Activated naive CD4-positive, alpha-beta T cell treated with anti-CD3 and anti-CD28 coated beads, Interleukin-2, amount 10 ng/mL, durations not matched to agents 7 days and 5 days (primary cell): ENCODE results near the gene GRID1.

Experiments
- CTCF ChIA-PET: fragments of 350-600 bp; sonication (Branson Sonifier 250); formaldehyde crosslinking; loops from one replicate; lab custom pipeline; 2021; ENCODE audit warnings: antibody characterized with exemption; lab: Charles Lee
- DNase-seq: peaks from one replicate; pipeline ENCODE4 v3.0.0-alpha.2; 2020
- H3K27ac Mint-ChIP-seq: one replicate; pipeline ENCODE4 v1.8.0; 2021; ENCODE audit warnings: mild to moderate bottlenecking, moderate library complexity, mixed read lengths
- H3K27me3 Mint-ChIP-seq: one replicate; pipeline ENCODE4 v1.8.0; 2021; ENCODE audit warnings: mild to moderate bottlenecking, mixed read lengths
- H3K36me3 Mint-ChIP-seq: one replicate; pipeline ENCODE4 v1.8.0; 2021; ENCODE audit warnings: mixed read lengths
- H3K4me1 Mint-ChIP-seq: one replicate; pipeline ENCODE4 v1.8.0; 2021; ENCODE audit warnings: mixed read lengths
- H3K4me3 Mint-ChIP-seq: one replicate; pipeline ENCODE4 v1.8.0; 2021; ENCODE audit warnings: mild to moderate bottlenecking, moderate library complexity, mixed read lengths
- H3K9me3 Mint-ChIP-seq: one replicate; pipeline ENCODE4 v1.8.0; 2021; ENCODE audit warnings: mixed read lengths

Gene GRID1

GRCh38 chr10:85613391-85613790, 753.2 kb downstream of the GRID1 start:
- peaks cover 39% of the 10 kb centered on the region for H3K4me1 Mint-ChIP-seq
- DNase-seq: no peak
- CTCF ChIA-PET: no interaction called here
- H3K36me3 Mint-ChIP-seq: no peaks in the 10 kb centered on the region
- peaks cover 29% of the 10 kb centered on the region for H3K27me3 Mint-ChIP-seq
- no peak overlapping the region for H3K4me3 Mint-ChIP-seq
- peaks cover 3% of the 10 kb centered on the region for H3K9me3 Mint-ChIP-seq
- H3K27ac Mint-ChIP-seq: no peak overlapping the region

DNA sequence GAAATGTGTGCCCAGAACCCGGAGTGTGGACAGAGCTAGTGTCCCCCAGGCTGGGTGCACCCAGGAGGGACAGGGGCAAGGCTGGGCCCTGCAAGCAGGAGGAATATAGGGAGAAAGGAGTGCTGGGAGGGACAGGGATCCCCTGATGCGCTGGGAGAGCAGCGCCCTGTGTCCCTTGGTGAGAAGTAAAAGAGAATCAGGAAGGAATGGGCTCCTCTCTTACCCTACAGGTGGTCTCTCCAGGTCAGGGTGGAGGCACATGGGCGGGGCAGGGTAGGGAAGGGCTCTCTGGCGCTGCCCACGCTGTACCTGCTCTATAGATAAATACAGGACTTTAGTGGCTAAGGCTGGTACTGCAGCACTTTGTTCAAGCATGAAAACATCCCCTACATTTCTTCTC, 753.8 kb downstream of the GRID1 start:
- CTCF ChIA-PET: no interaction called here
- Mint-ChIP-seq H3K27ac (peak overlapping the region; percentile 82), H3K4me3 (peak overlapping the region; percentile 36), H3K9me3 (peaks cover 3% of the 10 kb centered on the region), H3K4me1 (peaks cover 39% of the 10 kb centered on the region), H3K36me3 (no peaks in the 10 kb centered on the region), H3K27me3 (peaks cover 24% of the 10 kb centered on the region)
- DNase-seq: peak; percentile 44

DNA sequence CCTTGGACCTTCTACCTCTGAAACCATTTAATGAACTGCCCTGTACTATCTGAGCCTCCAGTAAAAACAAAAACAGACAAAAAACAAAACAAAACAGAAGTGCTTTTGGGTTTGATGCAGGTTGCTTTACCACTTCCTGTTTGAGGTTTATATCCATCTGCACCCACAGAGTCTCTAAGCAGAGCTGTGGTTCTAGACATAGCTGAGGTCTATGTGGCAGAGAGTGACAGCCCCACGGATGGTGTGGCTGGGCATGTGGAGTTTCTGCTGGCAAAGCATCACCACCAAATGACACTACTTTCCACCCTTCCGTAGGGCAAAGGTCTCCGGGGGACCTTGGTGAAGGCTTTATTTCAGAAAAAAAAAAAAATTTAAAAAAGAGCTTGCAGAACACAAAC, 754.2 kb downstream of the GRID1 start:
- peaks cover 21% of the 10 kb centered on the region for H3K27me3 Mint-ChIP-seq
- H3K4me3 Mint-ChIP-seq: peak overlapping the region; percentile 36
- H3K36me3 Mint-ChIP-seq: no peaks in the 10 kb centered on the region
- H3K9me3 Mint-ChIP-seq: peaks cover 3% of the 10 kb centered on the region
- peaks cover 39% of the 10 kb centered on the region for H3K4me1 Mint-ChIP-seq
- peak; percentile 70 for DNase-seq
- CTCF ChIA-PET: no interaction called here
- peak overlapping the region; percentile 82 for H3K27ac Mint-ChIP-seq

GRCh38 chr10:85611746-85612377, 754.7 kb downstream of the GRID1 start:
- CTCF ChIA-PET: no interaction called here
- H3K36me3 Mint-ChIP-seq: no peaks in the 10 kb centered on the region
- H3K4me1 Mint-ChIP-seq: peaks cover 39% of the 10 kb centered on the region

GRCh38 chr10:85611093-85611740, 755.4 kb downstream of the GRID1 start:
- no peak for DNase-seq
- Mint-ChIP-seq H3K36me3 (no peaks in the 10 kb centered on the region), H3K4me3 (no peak overlapping the region), H3K27ac (no peak overlapping the region), H3K9me3 (peaks cover 5% of the 10 kb centered on the region), H3K27me3 (peaks cover 17% of the 10 kb centered on the region), H3K4me1 (peaks cover 39% of the 10 kb centered on the region)
- CTCF ChIA-PET: interaction anchor here (1.7 kb wide), 1 partner anchor 17 kb away, joined by 4 read pairs; no protein-coding TSS in a partner anchor

More at GRCh38 chr10:85611746-85612377, 754.7 kb downstream of the GRID1 start:
- Mint-ChIP-seq H3K27me3 (peaks cover 17% of the 10 kb centered on the region), H3K4me3 (no peak overlapping the region), H3K27ac (peak overlapping the region; percentile 82), H3K9me3 (peaks cover 5% of the 10 kb centered on the region)
- no peak for DNase-seq

GRCh38 chr10:85610381-85611092, 756.1 kb downstream of the GRID1 start:
- DNase-seq: no peak
- Mint-ChIP-seq H3K36me3 (no peaks in the 10 kb centered on the region), H3K4me3 (no peak overlapping the region), H3K4me1 (peaks cover 39% of the 10 kb centered on the region), H3K27ac (no peak overlapping the region), H3K9me3 (peaks cover 5% of the 10 kb centered on the region), H3K27me3 (peaks cover 20% of the 10 kb centered on the region)
- CTCF ChIA-PET: interaction anchor here (1.7 kb wide), 1 partner anchor 16 kb away, joined by 4 read pairs; no protein-coding TSS in a partner anchor

GRCh38 chr10:85609509-85609908, 757.1 kb downstream of the GRID1 start:
- CTCF ChIA-PET: no interaction called here
- H3K27me3 Mint-ChIP-seq: peaks cover 26% of the 10 kb centered on the region
- DNase-seq: no peak
- no peaks in the 10 kb centered on the region for H3K36me3 Mint-ChIP-seq
- H3K4me1 Mint-ChIP-seq: peaks cover 34% of the 10 kb centered on the region
- peaks cover 5% of the 10 kb centered on the region for H3K9me3 Mint-ChIP-seq
- no peak overlapping the region for H3K4me3 Mint-ChIP-seq
- no peak overlapping the region for H3K27ac Mint-ChIP-seq

GRCh38 chr10:85608706-85609105, 757.9 kb downstream of the GRID1 start:
- H3K4me3 Mint-ChIP-seq: no peak overlapping the region
- peaks cover 26% of the 10 kb centered on the region for H3K27me3 Mint-ChIP-seq
- H3K36me3 Mint-ChIP-seq: no peaks in the 10 kb centered on the region
- no peak for DNase-seq
- CTCF ChIA-PET: no interaction called here
- H3K9me3 Mint-ChIP-seq: peaks cover 5% of the 10 kb centered on the region
- H3K27ac Mint-ChIP-seq: no peak overlapping the region
- H3K4me1 Mint-ChIP-seq: peaks cover 26% of the 10 kb centered on the region

DNA sequence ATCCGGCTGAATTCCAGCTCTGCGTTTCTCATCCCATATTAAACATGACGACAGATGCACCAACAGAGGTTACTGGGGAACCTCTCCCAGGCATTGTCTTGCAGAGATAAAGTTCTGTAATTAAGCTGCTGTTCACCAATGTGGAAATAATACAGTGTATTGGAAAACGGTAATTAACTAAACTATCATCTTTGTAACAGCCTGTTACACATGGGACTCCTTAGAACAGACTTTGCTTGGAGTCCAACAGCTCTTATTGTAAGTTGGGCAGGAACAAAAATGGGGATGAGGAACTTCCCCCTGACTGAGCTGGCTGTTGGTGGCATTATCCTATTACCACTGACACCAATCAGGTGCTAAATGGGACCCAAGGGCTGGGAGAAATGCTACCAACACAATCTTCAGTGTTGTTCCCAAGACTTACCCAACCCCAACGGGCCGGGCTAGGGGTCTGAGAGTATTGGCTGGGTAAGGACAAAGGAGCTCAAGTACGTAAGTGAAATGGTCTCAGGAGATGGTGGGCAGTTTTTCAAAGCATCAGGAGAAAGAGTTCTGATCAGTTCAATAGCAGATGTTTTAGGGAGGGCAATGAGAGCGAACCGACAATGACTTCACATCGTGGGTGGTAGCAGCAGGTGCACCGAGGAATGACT, 759.4 kb downstream of the GRID1 start:
- CTCF ChIA-PET: interaction anchor here (1.1 kb wide), 1 partner anchor 13 kb away, joined by 4 read pairs; no protein-coding TSS in a partner anchor
- peaks cover 22% of the 10 kb centered on the region for H3K4me1 Mint-ChIP-seq
- H3K27me3 Mint-ChIP-seq: peaks cover 26% of the 10 kb centered on the region
- no peak overlapping the region for H3K4me3 Mint-ChIP-seq
- H3K27ac Mint-ChIP-seq: no peak overlapping the region
- H3K36me3 Mint-ChIP-seq: no peaks in the 10 kb centered on the region
- peaks cover 5% of the 10 kb centered on the region for H3K9me3 Mint-ChIP-seq
- DNase-seq: no peak

GRCh38 chr10:85606401-85606800, 760.2 kb downstream of the GRID1 start:
- CTCF ChIA-PET: interaction anchor here (1.1 kb wide), 1 partner anchor 14 kb away, joined by 4 read pairs; no protein-coding TSS in a partner anchor
- Mint-ChIP-seq H3K9me3 (peaks cover 5% of the 10 kb centered on the region), H3K36me3 (no peaks in the 10 kb centered on the region), H3K4me3 (no peak overlapping the region), H3K27ac (no peak overlapping the region), H3K27me3 (peaks cover 23% of the 10 kb centered on the region), H3K4me1 (peaks cover 14% of the 10 kb centered on the region)
- DNase-seq: no peak

GRCh38 chr10:85604884-85605283, 761.7 kb downstream of the GRID1 start:
- peaks cover 2% of the 10 kb centered on the region for H3K9me3 Mint-ChIP-seq
- H3K4me3 Mint-ChIP-seq: no peak overlapping the region
- CTCF ChIA-PET: no interaction called here
- peaks cover 22% of the 10 kb centered on the region for H3K27me3 Mint-ChIP-seq
- H3K27ac Mint-ChIP-seq: no peak overlapping the region
- no peak for DNase-seq
- no peaks in the 10 kb centered on the region for H3K36me3 Mint-ChIP-seq
- H3K4me1 Mint-ChIP-seq: peaks cover 10% of the 10 kb centered on the region

- Mint-ChIP-seq H3K27ac (no peak overlapping the region), H3K36me3 (no peaks in the 10 kb centered on the region), H3K9me3 (peaks cover 2% of the 10 kb centered on the region), H3K27me3 (peaks cover 17% of the 10 kb centered on the region), H3K4me3 (no peak overlapping the region), H3K4me1 (peaks cover 10% of the 10 kb centered on the region)
- CTCF ChIA-PET: no interaction called here
- DNase-seq: no peak
Observed at GRCh38 chr10:85604136-85604725, 762.4 kb downstream of the GRID1 start.

DNA sequence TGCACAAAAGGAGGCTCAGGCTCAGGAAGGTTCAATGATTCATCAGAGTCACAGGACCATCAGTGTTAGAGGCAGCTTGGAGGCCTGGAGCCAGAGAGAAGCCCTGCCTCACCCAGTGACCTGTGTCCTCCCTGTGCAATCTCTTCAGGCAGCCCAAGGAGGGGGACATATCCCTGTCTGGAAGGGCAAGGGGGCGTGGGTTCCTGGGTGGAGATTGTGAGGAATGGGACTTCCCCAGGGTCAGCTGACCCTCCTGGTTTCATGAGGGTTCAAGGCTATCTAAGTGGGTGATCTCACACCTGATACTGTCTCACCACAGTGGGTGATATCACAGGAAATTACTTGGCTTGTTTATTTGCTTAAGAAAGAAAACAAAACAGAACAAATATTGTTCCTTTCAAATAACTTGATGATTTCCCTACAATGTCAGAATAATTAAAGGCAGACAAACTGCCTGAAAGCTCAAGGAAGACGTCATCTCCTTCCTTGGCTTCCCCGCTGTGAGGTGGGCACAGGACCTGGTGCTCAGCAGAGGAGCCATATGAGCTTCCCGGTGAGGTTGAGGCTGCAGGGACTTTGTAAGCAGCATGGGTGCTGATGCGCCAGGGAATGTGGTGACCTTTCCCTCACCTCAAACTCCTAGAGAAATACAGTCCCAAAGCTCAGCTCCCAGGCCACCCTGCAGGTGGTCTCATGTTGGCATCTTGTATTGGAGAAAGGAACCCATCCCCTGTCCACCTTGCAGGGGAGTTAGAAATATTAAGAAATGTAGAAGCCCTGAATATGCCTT, 763.2 kb downstream of the GRID1 start:
- no peak overlapping the region for H3K27ac Mint-ChIP-seq
- H3K27me3 Mint-ChIP-seq: peaks cover 20% of the 10 kb centered on the region
- CTCF ChIA-PET: no interaction called here

More for the DNA sequence above, 763.2 kb downstream of the GRID1 start:
- Mint-ChIP-seq H3K9me3 (peaks cover 2% of the 10 kb centered on the region), H3K4me3 (no peak overlapping the region), H3K36me3 (no peaks in the 10 kb centered on the region), H3K4me1 (peaks cover 10% of the 10 kb centered on the region)
- no peak for DNase-seq
